COLO668 (cell line): ENCODE results near the gene CUBN.
"Not testable (repeated sequence)": the region's sequence is repeated elsewhere in the genome, so short reads cannot be mapped to it uniquely, and the experiment has no call there.

ENCODE experiments used
- DNase-seq: peaks from one replicate; lab custom pipeline; 2025; ENCODE audit not compliant: unreplicated experiment; lab: John Stamatoyannopoulos, UW

Gene CUBN

GRCh38 chr10:17021656-17022465 lies 107.8 kb downstream of the CUBN start:
- DNase-seq: no peak

GRCh38 chr10:17019696-17020095 lies 109.9 kb downstream of the CUBN start:
- DNase-seq: no peak

GRCh38 chr10:17013131-17013983 lies 116.3 kb downstream of the CUBN start:
- not testable (repeated sequence) for DNase-seq

GRCh38 chr10:17012731-17013130 lies 116.9 kb downstream of the CUBN start:
- not testable (repeated sequence) for DNase-seq

- DNase-seq: no peak
These were observed 119.1 kb downstream of the CUBN start for GRCh38 chr10:17010363-17011145.

GRCh38 chr10:17009212-17009700 lies 120.4 kb downstream of the CUBN start:
- no peak for DNase-seq

GRCh38 chr10:17007418-17007770 lies 122.2 kb downstream of the CUBN start:
- no peak for DNase-seq

- no peak for DNase-seq
These were observed 122.8 kb downstream of the CUBN start for GRCh38 chr10:17006631-17007417.

GRCh38 chr10:17005621-17006566 lies 123.7 kb downstream of the CUBN start:
- no peak for DNase-seq

- DNase-seq: no peak
These were observed 124.7 kb downstream of the CUBN start for GRCh38 chr10:17004801-17005380.

GRCh38 chr10:17003651-17004286 lies 125.8 kb downstream of the CUBN start:
- DNase-seq: no peak

- no peak for DNase-seq
These were observed 126.5 kb downstream of the CUBN start for GRCh38 chr10:17003151-17003550.

- no peak for DNase-seq
These were observed 127.5 kb downstream of the CUBN start for GRCh38 chr10:17001961-17002749.

GRCh38 chr10:17001297-17001744 lies 128.3 kb downstream of the CUBN start:
- DNase-seq: no peak

GRCh38 chr10:16999665-17000451 lies 129.8 kb downstream of the CUBN start:
- DNase-seq: no peak

- no peak for DNase-seq
These were observed 133.1 kb downstream of the CUBN start for GRCh38 chr10:16996530-16996964.
